Activated CD4-positive, alpha-beta T cell treated with anti-CD3 and anti-CD28 coated beads, Interleukin-2, amount 50 U/mL, for 1 hour (primary cell): ENCODE results near the gene THADA.
"Not testable (repeated sequence)": the region's sequence is repeated elsewhere in the genome, so short reads cannot be mapped to it uniquely, and the experiment has no call there.

ENCODE experiments used
- DNase-seq: peaks from one replicate; pipeline ENCODE4 v3.0.0-alpha.2; 2020

THADA gene

GRCh38 chr2:43289331-43289730, 306.5 kb downstream of the THADA start:
- no peak for DNase-seq

- no peak for DNase-seq
Measured at GRCh38 chr2:43288417-43289305, 307.2 kb downstream of the THADA start.

GRCh38 chr2:43285987-43286386, 309.9 kb downstream of the THADA start:
- DNase-seq: no peak

GRCh38 chr2:43284967-43285366, 310.9 kb downstream of the THADA start:
- no peak for DNase-seq

GRCh38 chr2:43284347-43284746, 311.5 kb downstream of the THADA start:
- not testable (repeated sequence) for DNase-seq

GRCh38 chr2:43280994-43281393, 314.8 kb downstream of the THADA start:
- no peak for DNase-seq

- no peak for DNase-seq
Measured at GRCh38 chr2:43279317-43279840, 316.5 kb downstream of the THADA start.

- no peak for DNase-seq
Measured at GRCh38 chr2:43278564-43279220, 317.1 kb downstream of the THADA start.

- no peak for DNase-seq
Measured at GRCh38 chr2:43276962-43277391, 318.9 kb downstream of the THADA start.

GRCh38 chr2:43276266-43276941, 319.4 kb downstream of the THADA start:
- no peak for DNase-seq

- no peak for DNase-seq
Measured at GRCh38 chr2:43274721-43275120, 321.1 kb downstream of the THADA start.

- DNase-seq: no peak
Measured at GRCh38 chr2:43274055-43274454, 321.8 kb downstream of the THADA start.

- no peak for DNase-seq
Measured at GRCh38 chr2:43273529-43273928, 322.3 kb downstream of the THADA start.

GRCh38 chr2:43270930-43271615, 324.8 kb downstream of the THADA start:
- no peak for DNase-seq

GRCh38 chr2:43270461-43270860, 325.4 kb downstream of the THADA start:
- no peak for DNase-seq

GRCh38 chr2:43269706-43270105, 326.1 kb downstream of the THADA start:
- DNase-seq: no peak

GRCh38 chr2:43269074-43269572, 326.7 kb downstream of the THADA start:
- no peak for DNase-seq

GRCh38 chr2:43268066-43268953, 327.5 kb downstream of the THADA start:
- DNase-seq: no peak

GRCh38 chr2:43267381-43267780, 328.5 kb downstream of the THADA start:
- no peak for DNase-seq

GRCh38 chr2:43266711-43267111, 329.1 kb downstream of the THADA start:
- DNase-seq: no peak

GRCh38 chr2:43265421-43265820, 330.4 kb downstream of the THADA start:
- DNase-seq: no peak

GRCh38 chr2:43265001-43265400, 330.8 kb downstream of the THADA start:
- DNase-seq: no peak
